Transverse colon (tissue), 4 donors: ENCODE results near the gene ADGRB3.

Experiments used
- CTCF ChIP-seq, 5 experiments: fragments of 200-600 bp in 3 of 5; fragments of 450-650 bp in 2 of 5; sonication (generic) in 3 of 5; IDR thresholded peaks; 1 replicate in 2 of 5; 2 replicates in 3 of 5; pipeline ENCODE4 v1.5.1; 2016 to 2017; ENCODE audit warnings: antibody characterized with exemption in 5 of 5, inconsistent platforms in 3 of 5, mild to moderate bottlenecking in 2 of 5, moderate library complexity in 1 of 5
- POLR2AphosphoS5 ChIP-seq, 3 donors: sonication (generic); formaldehyde crosslinking; IDR thresholded peaks; one replicate each; pipeline ENCODE4 v1.6.1; 2016; ENCODE audit warnings: antibody characterized with exemption in 3 of 3

DNA sequence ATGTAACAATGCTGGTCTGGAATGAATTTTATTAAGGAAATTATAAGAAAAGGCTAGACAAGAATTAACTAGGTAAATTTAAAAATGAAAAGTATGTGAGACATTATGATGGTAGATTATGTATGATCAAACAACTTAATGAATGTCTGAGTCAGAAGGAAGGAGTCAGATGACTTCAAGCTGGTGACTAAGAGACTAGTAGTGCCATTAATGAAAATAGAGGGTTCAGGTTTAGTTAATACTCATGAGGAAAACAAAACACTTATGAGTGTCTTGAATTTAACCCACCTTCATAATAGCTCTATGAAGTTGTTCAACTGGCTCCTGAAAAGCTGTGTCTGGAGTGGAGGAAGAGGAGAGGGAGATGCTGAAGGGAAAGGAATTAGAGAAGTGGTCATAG, 256.3 kb downstream of the ADGRB3 start:
- no peak for TF ChIP-seq CTCF (IDR thresholded peaks at IDR 0.05)
- TF ChIP-seq POLR2AphosphoS5 (IDR thresholded peaks at IDR 0.05) = no peak
